ENCODE results near the gene CPLX3.

- no peak for TF ChIP-seq MXI1 (conservative IDR thresholded peaks at IDR 0.05; ENCODE audit: poor library complexity, severe bottlenecking)
- TF ChIP-seq CTCF (IDR thresholded peaks at IDR 0.05; ENCODE audit: poor library complexity, severe bottlenecking), result no peak
- no peak for TF ChIP-seq EZH2 (IDR thresholded peaks at IDR 0.05; ENCODE audit: borderline replicate concordance, insufficient read depth, low read length, poor library complexity, severe bottlenecking)
- TF ChIP-seq REST (IDR thresholded peaks at IDR 0.05; ENCODE audit: borderline replicate concordance), result no peak
Measured at GRCh38 chr15:74865316-74865715, 38.9 kb downstream of the CPLX3 start.
